GM21529 (cell line): Measurements from ENCODE around the gene CPT1A.
A peak's percentile ranks its signal among the peaks of the same experiment; 100 is the strongest.
"Not testable (repeated sequence)": the region's sequence is repeated elsewhere in the genome, so short reads cannot be mapped to it uniquely, and the experiment has no call there.

Experiments used
- ATAC-seq: cut with Tn5 transposase; IDR thresholded peaks from one replicate; pipeline ENCODE4 v1.9.1; 2021; ENCODE audit not compliant: unreplicated experiment

CPT1A gene

DNA sequence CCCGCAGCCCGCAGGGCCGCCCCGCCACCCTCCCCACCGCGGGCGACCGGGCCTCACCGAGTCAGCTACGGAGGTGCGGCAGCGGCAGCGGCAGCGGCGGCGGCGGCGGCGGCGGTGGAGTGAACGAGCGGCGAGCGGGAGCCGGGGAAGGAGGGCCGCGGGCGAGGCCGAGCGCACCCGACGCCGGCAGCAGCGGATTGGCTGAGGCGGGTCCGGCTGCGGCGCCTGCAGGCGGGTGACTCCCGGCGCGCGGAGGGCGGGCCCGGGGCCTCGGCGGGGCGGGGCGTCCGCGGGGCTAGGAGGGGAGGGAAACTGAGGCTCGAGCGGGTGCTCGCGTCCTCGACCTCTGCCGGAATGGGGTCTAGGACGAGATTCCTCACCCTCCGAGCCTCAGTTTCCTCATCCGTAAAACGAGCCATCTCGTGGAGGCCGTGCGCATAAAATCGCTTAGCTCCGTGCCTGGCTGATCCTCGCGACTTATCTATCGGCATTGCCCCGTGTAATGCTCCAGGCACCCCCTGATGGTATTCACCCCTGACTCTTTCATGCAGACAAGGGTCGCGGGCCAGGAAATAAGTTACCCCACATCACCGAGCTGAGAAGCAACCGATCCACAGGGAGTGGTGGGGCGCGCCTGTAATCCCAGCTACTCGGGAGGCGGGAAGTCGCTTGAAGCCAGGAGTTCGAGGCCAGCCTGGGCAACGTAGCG is at the start of gene CPT1A:
TSS of gene CPT1A (minus strand) at position 199 of the 709 bp plus-strand sequence. CDS start 26,442 bp downstream, outside the sequence.
- ATAC-seq, result peak; percentile 34

DNA sequence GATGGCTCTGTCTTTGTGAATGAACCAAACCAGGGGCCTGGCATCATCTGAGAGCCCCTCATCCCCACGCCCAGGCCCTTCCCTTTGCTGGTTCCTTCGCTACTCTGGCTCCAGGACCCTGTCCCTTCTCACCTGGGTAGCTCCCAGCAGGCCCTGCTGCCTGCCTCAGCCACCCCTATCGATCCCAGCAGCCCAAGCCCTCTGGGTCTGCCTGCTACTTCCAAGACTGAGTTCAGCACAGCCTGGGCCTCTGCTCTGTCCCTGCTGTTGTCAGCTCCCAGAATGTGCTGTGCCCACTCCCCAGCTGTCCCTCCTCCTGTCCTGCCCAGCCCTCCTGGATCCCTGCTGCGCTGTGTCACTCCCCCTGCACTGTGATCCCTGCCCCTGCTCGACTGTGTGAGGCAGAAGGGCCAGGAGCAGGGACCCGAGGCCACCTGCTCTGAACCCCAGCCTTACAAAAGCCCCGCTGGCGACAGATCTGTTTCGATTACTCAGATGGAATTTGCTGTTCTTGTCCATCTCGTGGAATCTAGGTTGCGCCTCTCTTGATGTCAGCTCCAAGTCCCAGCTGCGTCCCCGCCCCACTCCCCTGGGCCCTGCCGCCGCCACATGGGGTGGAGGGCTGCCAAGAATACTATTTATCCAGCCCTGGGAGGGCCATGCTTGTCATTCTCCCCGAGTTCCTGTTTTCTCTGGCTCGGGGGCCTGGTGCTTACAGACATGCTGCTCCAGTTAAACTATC is 48.9 kb upstream of the CPT1A start:
- ATAC-seq, result no peak

DNA sequence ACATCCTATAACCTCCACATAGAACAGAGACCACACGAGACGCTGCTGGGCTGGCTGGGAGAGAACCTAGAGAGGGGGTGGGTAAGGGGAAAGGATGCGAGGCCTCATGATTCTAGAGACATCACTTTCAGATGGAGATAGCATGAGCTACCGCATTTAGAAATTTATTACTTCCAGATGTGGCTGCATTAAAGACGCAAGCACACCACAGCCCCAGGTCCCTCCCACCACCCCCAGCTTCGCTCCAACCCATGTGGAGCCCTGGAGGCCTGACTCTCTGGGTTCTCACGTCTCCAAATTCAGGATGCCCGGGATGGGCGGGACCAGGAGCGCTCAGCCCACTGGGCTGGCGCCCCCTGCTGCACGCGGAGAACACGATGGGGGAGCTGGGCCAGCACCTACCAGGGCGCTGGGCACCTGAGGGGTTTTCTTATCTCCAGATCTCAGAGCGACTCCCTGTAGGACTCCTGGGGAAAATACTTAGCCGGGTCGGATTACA is 48.3 kb upstream of the CPT1A start:
- ATAC-seq, result no peak

DNA sequence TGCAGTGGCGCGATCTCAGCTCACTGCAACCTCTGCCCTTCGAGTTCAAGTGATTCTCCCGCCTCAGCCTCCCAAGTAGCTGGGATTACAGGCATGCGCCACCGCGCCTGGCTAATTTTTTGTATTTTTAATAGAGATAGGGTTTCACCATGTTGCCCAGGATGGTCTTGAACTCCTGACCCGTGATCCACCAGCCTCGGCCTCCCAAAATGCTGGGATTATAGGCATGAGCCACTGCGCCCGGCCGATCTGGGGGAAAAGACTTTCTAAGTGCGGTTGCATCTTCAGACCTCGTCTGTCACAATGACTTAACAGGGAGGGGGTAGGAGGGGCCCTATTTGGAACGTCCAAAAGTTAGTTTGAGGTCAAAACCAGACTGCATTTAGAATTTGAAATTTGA is 43.1 kb upstream of the CPT1A start:
- not testable (repeated sequence) for ATAC-seq

DNA sequence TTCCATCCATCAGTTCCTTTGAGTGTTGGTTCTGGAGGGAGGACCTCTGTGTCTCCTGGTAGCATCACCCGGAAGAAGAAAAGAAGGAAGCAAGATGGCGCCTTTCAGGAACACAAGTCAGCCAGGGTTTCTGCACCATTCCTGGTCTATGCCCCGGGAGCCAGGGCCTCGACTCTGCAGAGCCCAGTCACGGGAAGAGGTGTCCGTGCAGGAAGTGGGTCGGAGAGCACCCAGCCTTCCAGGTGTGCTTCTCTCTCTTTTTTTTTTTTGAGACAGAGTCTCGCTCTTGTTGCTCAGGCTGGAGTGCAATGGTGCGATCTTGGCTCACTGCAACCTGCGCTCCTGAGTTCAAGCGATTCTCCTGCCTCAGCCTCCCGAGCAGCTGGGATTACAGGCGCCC is 40.7 kb upstream of the CPT1A start:
- ATAC-seq, result no peak

DNA sequence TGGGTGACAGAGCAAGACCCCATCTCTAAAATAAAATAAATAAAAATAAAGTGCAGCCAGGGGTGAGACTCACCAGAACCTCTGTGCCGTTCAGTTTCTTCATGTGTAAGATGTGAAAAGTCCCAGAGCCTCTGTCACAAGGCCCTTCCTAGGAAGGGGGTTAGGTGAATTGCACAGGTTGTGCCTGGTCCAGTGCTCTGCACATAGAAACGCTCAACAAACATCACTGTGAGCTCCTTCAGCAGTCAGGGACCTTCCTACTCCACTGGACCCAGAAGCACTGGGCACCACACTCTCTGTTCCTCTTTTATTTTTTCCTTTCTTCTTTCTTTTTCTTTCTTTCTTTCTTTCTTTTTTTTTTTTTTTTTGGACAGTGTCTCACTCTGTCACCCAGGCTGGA is 39.6 kb upstream of the CPT1A start:
- ATAC-seq, result no peak

DNA sequence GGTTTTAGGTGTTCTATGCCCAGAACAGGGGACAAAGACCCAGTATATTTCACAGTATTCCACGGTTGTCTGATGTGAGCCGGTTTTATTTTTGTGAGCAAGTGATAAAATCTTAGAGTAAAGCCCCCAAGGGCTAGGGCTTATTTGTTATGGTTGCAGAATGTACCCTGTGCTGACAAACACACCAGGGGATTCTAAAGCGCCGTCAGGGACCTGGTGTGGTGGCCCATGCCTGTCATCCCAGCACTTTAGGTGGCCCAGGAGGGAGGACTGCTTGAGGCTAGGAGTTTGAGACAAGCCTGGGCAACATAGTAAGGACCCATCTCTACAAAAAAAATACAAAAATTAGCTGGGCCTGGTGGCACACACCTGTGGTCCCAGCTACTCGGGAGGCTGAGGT is 39.1 kb upstream of the CPT1A start:
- ATAC-seq, result no peak

DNA sequence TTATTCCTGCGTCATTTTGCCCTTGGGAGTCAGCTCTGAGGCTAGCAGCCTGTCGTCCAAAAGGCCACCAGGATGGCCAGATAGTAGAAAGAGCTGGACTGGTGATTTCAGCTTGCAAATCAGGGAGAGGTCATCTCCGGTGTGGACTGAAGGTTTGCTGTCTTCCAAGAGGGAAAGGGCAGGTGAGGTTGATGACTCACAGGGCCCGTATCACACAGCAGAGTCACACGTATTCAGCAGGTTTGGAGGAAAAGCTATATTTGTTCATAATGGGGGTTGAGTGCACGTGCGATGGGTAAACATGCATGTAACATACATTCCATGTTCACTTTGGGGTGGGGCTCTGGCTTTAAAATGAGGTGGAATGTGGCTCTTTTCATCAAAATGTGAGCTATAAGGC is 36.3 kb upstream of the CPT1A start:
- no peak for ATAC-seq

DNA sequence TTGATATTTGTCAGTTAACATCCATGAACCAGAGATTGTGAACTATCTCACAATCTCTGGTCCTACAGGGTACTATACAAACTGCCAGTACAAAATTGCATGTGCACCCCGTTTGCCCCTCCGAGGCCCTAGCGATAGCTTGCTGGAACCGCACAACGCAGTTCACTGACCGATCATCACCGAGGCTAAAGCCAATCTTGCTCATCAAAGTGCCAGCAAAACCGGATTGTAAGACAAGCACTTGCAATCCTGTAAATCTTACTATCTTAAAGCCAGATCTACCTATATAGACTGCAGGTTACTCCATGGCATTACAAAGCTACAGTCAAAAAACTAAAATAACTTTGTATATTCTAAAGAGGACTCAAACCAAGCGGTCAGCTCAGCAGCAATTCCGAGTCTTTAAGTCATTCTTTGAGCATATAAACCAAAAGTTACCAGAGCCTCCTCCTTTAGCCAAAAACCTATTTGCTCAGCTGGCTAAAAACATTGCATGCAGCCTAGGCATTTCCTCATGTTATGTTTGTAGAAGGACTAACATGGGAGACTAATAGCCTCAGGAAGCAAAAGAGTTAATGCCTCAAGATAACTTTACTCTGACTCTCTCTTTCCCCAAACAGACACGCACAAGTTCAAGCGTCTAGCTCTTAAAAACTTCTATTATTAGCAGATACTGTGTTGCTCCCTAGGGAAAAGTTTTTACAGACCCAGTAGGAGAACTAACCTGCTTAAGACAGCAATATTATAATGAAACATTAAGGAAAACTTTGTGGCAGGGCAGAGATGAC is 30.7 kb upstream of the CPT1A start:
- no peak for ATAC-seq

DNA sequence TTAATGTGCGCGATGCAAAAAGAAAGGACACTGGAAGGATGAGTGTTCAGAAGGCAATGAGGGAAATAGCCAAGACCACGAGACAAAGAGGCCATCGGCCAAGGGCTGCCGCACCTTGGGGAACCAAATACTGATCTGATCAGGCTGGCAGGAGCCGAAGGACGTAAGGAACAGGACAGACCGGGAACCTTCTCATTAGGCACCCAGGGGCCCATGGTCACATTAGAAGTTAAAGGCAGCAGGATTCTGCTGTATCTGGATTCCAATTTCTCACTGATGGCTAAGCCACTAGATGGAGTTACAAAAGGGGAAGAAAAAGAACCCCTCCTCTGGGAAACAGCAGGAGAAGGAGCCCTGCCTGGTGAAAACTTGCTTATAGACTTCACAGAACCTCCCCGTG is 28.8 kb upstream of the CPT1A start:
- ATAC-seq, result no peak

DNA sequence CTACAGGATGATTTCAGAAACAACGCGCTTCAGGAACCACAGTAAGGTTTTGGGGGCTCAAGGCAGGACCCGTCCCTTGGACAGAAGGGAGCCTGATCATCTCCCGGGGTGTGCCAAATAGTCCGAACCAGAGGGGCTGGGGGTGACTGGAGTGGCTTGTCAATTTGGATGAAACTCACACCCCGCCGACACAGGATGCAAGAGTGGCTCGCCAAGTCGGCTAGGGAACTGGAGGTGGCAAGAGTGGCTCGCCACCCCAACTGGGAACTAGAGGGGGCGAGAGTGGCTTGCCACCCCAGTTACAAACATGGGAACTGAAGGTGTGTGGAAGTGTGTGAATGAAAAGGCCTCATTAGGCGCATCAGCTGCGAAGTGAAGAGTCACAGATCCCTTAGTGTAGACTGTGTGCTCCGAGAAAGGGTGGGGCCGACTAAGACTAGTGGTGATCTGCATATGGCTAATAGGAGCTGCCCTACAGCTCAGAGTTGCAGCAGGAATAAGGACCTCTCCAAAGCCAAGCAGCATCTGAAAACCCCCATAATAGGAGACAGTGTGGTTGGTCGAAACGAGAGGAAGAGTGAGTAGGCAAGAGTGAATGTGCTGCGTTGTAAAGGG is 26.6 kb upstream of the CPT1A start:
- ATAC-seq, result no peak

DNA sequence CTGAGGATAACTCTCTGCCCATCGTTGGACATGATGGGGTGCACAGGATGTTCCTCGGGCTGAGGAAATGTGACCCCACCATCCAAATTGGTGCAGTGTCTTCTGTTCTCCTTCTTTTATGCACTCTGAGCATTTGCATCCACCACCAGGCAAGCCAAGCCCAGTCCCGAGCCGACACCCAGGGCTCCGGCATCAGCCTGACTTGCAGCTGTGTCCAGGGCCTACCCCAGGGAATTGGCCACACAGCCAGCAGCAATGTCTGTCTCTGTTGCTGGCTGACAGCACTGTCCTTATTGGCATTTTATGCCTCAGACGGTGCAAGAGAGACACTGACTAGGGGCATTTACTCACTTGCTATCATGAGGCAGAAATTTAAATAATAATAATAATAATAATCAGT is 25.4 kb upstream of the CPT1A start:
- no peak for ATAC-seq

DNA sequence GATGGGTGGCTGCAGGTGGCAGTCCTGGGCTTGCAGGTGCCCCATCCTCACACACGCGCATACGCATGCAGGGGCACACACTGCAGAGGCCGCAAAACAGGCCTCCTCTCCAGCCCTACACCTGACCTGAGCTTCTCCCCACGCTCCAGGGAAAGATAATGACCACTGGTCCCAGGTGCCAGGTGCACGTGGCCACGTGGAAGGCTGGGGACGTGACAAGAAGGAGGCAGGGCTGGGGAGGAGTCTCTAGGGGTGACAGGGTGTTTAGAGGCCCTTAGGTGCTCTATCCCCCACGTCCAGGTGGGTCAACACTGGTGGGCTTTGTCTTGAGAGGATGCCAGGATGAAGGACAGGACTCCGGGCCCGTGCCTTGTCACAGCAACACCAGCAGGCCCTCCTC is 23.5 kb upstream of the CPT1A start:
- no peak for ATAC-seq

DNA sequence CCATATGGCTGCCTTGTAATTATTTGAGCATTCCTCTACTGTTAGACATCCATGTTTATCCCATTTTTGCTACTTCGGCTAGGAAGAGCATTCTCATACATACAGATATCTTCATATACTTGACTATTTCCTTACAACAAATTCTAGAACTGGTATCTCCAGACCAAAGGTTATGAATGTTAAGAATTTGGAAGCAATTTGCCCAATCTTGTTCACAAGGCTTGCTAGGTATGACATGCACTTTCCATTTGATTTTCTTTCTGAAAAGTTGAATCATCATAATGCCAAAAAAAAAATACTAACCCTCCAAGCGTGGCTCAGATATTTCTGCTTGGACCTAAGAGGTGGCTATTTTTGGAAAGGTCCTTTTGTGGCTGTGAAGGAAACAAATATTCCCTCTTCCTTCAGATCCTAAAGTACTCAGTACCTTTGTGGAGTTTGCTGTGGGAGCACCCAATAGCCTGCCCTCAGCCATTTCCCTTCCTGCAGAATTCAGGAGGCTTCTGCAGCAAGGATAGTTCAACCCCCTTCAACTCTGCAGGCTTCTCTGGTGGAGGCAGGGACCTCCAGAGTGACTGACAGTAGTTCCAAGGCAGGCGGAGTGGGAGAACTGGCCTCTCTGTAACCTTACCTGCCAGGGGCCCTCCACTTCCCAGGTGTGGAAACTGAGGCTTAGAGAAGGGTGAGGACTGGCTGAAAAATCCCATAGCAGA is 22.0 kb upstream of the CPT1A start:
- ATAC-seq, result no peak

DNA sequence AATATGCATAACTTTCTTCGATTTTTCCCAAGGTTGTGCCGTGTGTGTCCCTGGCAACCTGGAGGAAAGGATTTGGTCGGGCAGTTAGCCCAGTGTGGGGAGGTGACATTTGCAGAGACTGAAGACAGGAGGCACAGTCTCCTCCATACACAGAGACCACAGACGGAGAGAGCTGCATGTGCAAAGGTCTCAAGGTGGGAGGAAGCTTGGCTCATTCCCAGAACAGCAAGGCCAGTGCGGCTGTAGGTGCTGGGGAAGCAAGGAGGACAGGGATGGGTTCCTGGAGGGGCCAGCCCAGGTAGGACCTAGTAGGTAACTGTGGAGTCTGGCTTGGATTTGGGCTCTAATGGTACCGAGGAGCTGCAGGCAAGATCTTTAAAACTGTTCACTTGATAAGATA is 20.7 kb upstream of the CPT1A start:
- ATAC-seq, result no peak

DNA sequence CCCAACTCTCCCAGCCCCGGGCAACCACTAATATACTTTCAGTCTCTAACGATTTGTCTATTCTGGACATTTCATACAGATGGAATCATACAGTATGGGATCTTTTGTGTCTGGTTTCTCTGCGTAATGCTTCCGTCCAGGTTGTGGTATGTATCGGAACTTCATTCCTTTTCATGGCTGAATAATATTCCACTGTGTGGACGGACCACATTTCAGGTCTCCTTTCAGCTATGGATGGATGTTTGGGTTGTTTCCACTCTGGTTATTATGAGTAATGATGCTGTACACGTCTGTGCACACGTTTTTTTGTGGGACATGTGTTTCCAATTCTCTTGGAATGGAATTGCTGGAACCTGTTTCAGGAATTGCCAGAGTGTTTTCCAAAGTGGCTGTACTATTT is 17.4 kb upstream of the CPT1A start:
- ATAC-seq, result no peak

DNA sequence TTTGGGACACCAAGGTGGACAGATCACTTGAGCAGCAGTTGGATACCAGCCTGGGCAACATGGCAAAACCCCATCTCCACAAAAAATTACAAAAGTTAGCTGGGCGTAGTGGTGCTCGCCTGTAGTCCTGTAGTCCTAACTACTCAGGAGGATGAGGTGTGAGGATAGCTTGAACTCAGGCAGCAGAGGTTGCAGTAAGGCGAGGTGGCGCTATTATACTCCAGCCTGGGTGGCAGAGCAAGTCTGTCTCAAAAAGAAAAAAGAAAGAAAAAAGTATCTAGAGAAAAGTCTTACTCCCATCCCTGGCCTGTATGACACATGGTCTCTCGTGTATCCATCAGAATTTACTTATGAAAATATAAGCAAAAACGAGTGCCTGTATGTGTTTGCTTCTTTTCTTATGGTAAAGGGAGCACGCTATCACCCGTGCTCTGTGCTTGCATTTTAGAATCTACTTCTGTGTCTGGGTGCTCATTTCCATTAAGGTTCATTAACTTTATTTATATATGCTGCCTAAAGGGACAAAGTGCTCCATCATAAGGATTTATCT is 15.4 kb upstream of the CPT1A start:
- ATAC-seq, result no peak

DNA sequence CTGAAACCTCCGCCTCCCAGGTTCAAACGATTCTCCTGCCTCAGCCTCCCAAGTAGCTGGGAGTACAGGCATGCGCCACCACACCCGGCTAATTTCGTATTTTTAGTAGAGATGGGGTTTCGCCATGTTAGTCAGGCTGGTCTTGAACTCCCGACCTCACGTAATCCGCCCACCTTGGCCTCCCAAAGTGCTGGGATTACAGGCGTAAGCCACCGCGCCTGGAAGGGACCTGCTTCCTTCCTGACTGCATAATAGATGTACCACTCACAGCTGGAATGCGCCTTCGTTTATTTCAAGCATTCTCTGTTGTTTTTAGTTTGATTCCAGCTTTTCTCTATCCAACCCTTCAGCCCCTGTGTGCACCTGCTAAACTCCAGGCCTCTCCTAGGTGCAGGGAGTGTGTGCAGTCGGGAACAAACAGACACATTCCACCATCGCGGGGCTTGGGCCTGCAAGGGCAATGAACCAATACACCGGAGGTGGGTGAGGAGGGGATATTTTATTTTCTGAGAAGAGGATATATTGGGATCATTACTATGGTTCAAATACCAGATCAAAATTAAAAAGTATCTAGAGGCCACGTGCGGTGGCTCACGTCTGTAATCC is 14.8 kb upstream of the CPT1A start:
- not testable (repeated sequence) for ATAC-seq

DNA sequence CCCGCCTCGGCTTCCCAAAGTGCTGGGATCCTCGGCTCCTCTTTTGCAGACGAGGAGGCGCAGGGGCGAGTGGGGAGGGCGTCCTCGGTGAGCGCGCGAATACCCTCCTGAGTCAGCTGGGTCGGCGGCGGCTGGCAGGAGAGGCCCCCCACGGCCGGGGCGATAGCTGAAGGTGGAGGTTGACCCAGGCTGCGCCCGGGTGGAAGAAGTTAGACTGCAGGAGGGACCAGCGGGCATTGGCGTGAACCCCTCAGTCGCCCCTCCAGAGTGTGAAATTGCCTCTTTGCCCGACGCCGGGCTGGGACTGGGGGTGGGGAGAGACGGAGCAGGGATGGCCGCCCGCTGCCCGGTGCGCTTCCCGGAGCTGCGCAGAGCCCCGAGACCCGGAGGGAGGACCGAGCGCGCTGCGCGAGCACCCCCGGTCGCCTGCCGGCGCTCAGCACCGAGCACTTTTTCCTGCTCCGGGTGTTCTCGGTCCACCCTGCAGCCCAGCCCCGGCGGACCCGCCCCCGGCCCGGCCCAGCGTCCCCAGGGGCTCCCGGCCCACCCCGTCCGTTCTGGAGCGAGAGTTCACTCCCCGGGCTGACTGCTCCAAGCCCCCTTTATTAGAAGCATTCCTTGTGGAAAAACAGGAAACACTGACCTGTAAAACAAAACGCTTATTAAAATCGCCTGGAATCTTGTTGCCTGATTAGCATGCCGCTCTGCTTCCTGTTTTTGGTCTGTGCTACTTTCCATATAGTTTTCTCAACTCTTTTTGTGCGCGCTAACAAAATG is 13.7 kb upstream of the CPT1A start:
- ATAC-seq, result no peak
